Spleen (tissue), 11 donors: ENCODE results near the gene APOL5. TPM values are rescaled to one million over a fixed set of nuclear protein-coding genes. Genes with fewer than 3 reads are reported as not detected.

ENCODE experiments used
- DNase-seq: peaks from one replicate; pipeline ENCODE4 v3.0.0-alpha.2; 2020
- H3K27ac ChIP-seq, 8 donors: fragments of 200-600 bp; sonication (generic) in 7 of 8; 1 replicate in 4 of 8; 2 replicates in 4 of 8; pipeline versions ENCODE4 v1.5.0 to v1.8.0; 2016 to 2021; ENCODE audit warnings: inconsistent platforms in 4 of 8, mild to moderate bottlenecking in 4 of 8, moderate library complexity in 1 of 8
- H3K27me3 ChIP-seq, 7 donors: fragments of 200-600 bp; sonication (generic) in 6 of 7; replicated peaks in 1 of 7; 1 replicate in 4 of 7; 2 replicates in 3 of 7; pipeline versions ENCODE4 v1.5.0 to v1.8.0; 2016 to 2021; ENCODE audit warnings: inconsistent platforms in 3 of 7, mild to moderate bottlenecking in 1 of 7
- H3K36me3 ChIP-seq, 6 donors: fragments of 200-600 bp; sonication (generic) in 5 of 6; 1 replicate in 4 of 6; 2 replicates in 2 of 6; pipeline versions ENCODE4 v1.5.0 to v1.8.0; 2016 to 2021; ENCODE audit warnings: inconsistent platforms in 2 of 6
- H3K4me1 ChIP-seq, 6 donors: fragments of 200-600 bp; sonication (generic) in 5 of 6; 1 replicate in 3 of 6; 2 replicates in 3 of 6; pipeline versions ENCODE4 v1.5.0 to v1.8.0; 2016 to 2021; ENCODE audit warnings: inconsistent platforms in 3 of 6
- H3K4me3 ChIP-seq, 8 donors: fragments of 200-600 bp; sonication (generic) in 7 of 8; 1 replicate in 4 of 8; 2 replicates in 4 of 8; pipeline versions ENCODE4 v1.5.0 to v1.8.0; 2016 to 2021; ENCODE audit warnings: inconsistent platforms in 4 of 8, mild to moderate bottlenecking in 4 of 8, moderate library complexity in 2 of 8
- H3K9me3 ChIP-seq, 8 donors: fragments of 200-600 bp; sonication (generic) in 7 of 8; 1 replicate in 4 of 8; 2 replicates in 4 of 8; pipeline versions ENCODE4 v1.5.0 to v1.8.0; 2016 to 2021; ENCODE audit warnings: inconsistent platforms in 4 of 8
- CTCF ChIP-seq, 11 experiments: fragments of 200-600 bp in 7 of 11; fragments of 450-650 bp in 4 of 11; sonication (generic) in 4 of 11; IDR thresholded peaks in 8 of 11; conservative IDR thresholded peaks in 3 of 11; 1 replicate in 7 of 11; 2 replicates in 4 of 11; pipeline versions ENCODE4 v1.4.0 to v1.8.0; 2016 to 2021; ENCODE audit warnings: antibody characterized with exemption in 11 of 11, inconsistent platforms in 4 of 11, mild to moderate bottlenecking in 1 of 11
- POLR2A ChIP-seq, 3 donors: fragments of 450-650 bp; IDR thresholded peaks; one replicate each; pipeline ENCODE4 v1.5.1; 2017; ENCODE audit warnings: antibody characterized with exemption in 3 of 3, mild to moderate bottlenecking in 1 of 3
- POLR2AphosphoS5 ChIP-seq, 3 donors: sonication (generic); formaldehyde crosslinking; IDR thresholded peaks; one replicate each; pipeline ENCODE4 v1.5.1; 2017; ENCODE audit warnings: antibody characterized with exemption in 3 of 3
- WGBS, 5 donors: extraction: QIAGEN DNeasy Blood & Tissue Kit in 3 of 5; methylation state at CpG; one replicate each; pipeline versions ENCODE4 v1.1.5 to v1.1.7; 2013 to 2018; 5-methylcytosine and 5-hydroxymethylcytosine counted together
- intact Hi-C: fragments of 100-400 bp; cut with DNase I; formaldehyde crosslinking; loops from one replicate; pipeline ENCODE4 v1.15.0; 2023; ENCODE audit warnings: low total_unique reads
- polyA plus RNA-seq, 3 donors: library from polyadenylated mRNA; stranded (reverse); fragments of 200-250 nt; gene quantifications; one replicate each; pipeline ENCODE4 v1.2.1, GENCODE V29; 2013
- total RNA-seq, 7 donors: library from RNA; depleted of rRNA in 3 of 7; stranded (reverse); fragments of >200 nt in 3 of 7; fragmentation: NEBNext Ultra II Directional in 4 of 7; extraction: Animal tissue kit (Norgen Biotek cat#: 25700) in 4 of 7; gene quantifications; one replicate each; pipeline versions ENCODE4 v1.1.0 to v1.2.1, GENCODE V29; 2016 to 2021
- donor health status: healthy with polysubstance abuse.
- donor health status: DM: no; HTN: no; CAD: no; lungs with moderate emphysema.
- donor health status: DM: no; HTN: no; CAD: no.
- donor health status: Bipolar disorder and iron deficiency.
- donor health status: healthy.
- donor health status: DM: no; HTN: no; CAD: no.
- donor health status: DM: yes; HTN: yes; CAD: no.

The APOL5 gene
- total and polyA plus RNA-seq, 10 donors, result not detected

GRCh38 chr22:35746946-35747703, 29.5 kb downstream of the APOL5 start:
- peaks cover 0 to 81% (median 0%) of the 10 kb centered on the region in 7 donors for H3K27me3 ChIP-seq
- intact Hi-C loops, result no loop called here
- H3K27ac ChIP-seq, result no peak overlapping the region
- no peak overlapping the region for H3K4me3 ChIP-seq
- WGBS, 5 donors, result 85 to 93% (median 89%) methylated on average over 4 of the region's 4 CpGs
- no peaks in the 10 kb centered on the region for H3K9me3 ChIP-seq
- peaks cover 0 to 26% (median 3%) of the 10 kb centered on the region in 6 donors for H3K4me1 ChIP-seq
- no peak for TF ChIP-seq CTCF (IDR thresholded peaks at IDR 0.05 in 8 of 11, conservative IDR thresholded peaks at IDR 0.05 in 3 of 11)
- no peak for TF ChIP-seq POLR2AphosphoS5 (IDR thresholded peaks at IDR 0.05)
- no peak for TF ChIP-seq POLR2A (IDR thresholded peaks at IDR 0.05)
- H3K36me3 ChIP-seq, result peaks cover 0 to 17% (median 0%) of the 10 kb centered on the region in 6 donors
- DNase-seq, result no peak

GRCh38 chr22:35749808-35750207, 32.1 kb downstream of the APOL5 start:
- Histone ChIP-seq H3K4me3 (no peak overlapping the region), H3K36me3 (peaks cover 0 to 11% (median 0%) of the 10 kb centered on the region in 6 donors), H3K27me3 (peaks cover 0 to 70% (median 0%) of the 10 kb centered on the region in 7 donors), H3K4me1 (peaks cover 0 to 30% (median 10%) of the 10 kb centered on the region in 6 donors), H3K27ac (no peak overlapping the region), H3K9me3 (no peaks in the 10 kb centered on the region)
- WGBS, 5 donors, result 53 to 84% (median 71%) methylated on average over 10 of the region's 10 CpGs
- no peak for DNase-seq
- intact Hi-C loops, result no loop called here
- no peak for TF ChIP-seq POLR2AphosphoS5 (IDR thresholded peaks at IDR 0.05)

GRCh38 chr22:35752006-35752862, 34.6 kb downstream of the APOL5 start:
- peak overlapping the region in 2 of 8 donors; percentile 9 to 24 for H3K27ac ChIP-seq
- intact Hi-C loops, result no loop called here

GRCh38 chr22:35752863-35753189, 35.2 kb downstream of the APOL5 start:
- intact Hi-C loops, result no loop called here
- Histone ChIP-seq H3K36me3 (no peaks in the 10 kb centered on the region), H3K4me1 (peaks cover 0 to 30% (median 10%) of the 10 kb centered on the region in 6 donors), H3K27me3 (peaks cover 0 to 53% (median 0%) of the 10 kb centered on the region in 7 donors), H3K4me3 (no peak overlapping the region), H3K27ac (peak overlapping the region in 2 of 8 donors; percentile 9 to 24), H3K9me3 (no peaks in the 10 kb centered on the region)
- WGBS, 5 donors, result 60 to 80% (median 70%) methylated on average over 3 of the region's 3 CpGs
- DNase-seq, result no peak
- TF ChIP-seq POLR2A (IDR thresholded peaks at IDR 0.05), result no peak
- no peak for TF ChIP-seq POLR2AphosphoS5 (IDR thresholded peaks at IDR 0.05)
- TF ChIP-seq CTCF (IDR thresholded peaks at IDR 0.05 in 8 of 11, conservative IDR thresholded peaks at IDR 0.05 in 3 of 11), result no peak

More at GRCh38 chr22:35752006-35752862, 34.6 kb downstream of the APOL5 start:
- no peak overlapping the region for H3K4me3 ChIP-seq
- H3K36me3 ChIP-seq, result no peaks in the 10 kb centered on the region
- WGBS, 5 donors, result 31 to 46% (median 38%) methylated on average over 5 of the region's 5 CpGs
- TF ChIP-seq POLR2AphosphoS5 (IDR thresholded peaks at IDR 0.05), result no peak
- TF ChIP-seq POLR2A (IDR thresholded peaks at IDR 0.05), result no peak
- TF ChIP-seq CTCF (IDR thresholded peaks at IDR 0.05 in 8 of 11, conservative IDR thresholded peaks at IDR 0.05 in 3 of 11), result no peak
- peaks cover 0 to 30% (median 10%) of the 10 kb centered on the region in 6 donors for H3K4me1 ChIP-seq
- peaks cover 0 to 59% (median 0%) of the 10 kb centered on the region in 7 donors for H3K27me3 ChIP-seq
- H3K9me3 ChIP-seq, result no peaks in the 10 kb centered on the region
- no peak for DNase-seq
